ENCODE measurements around the gene DHRS2. TPM values are rescaled to one million over a fixed set of nuclear protein-coding genes. Genes with fewer than 3 reads are reported as not detected.

Gene DHRS2
- total RNA-seq, 4 donors from 2014 or later = 0.28 to 0.37 TPM; not detected in 2

- Histone ChIP-seq H3K36me3 (no peaks in the 10 kb centered on the region), H3K9me3 (no peaks in the 10 kb centered on the region), H3K27me3 (no peaks in the 10 kb centered on the region), H3K4me3 (no peak overlapping the region), H3K4me1 (no peaks in the 10 kb centered on the region), H3K27ac (no peak overlapping the region)
- intact Hi-C loops (cut with DNase I; ENCODE audit: low total_unique reads) = no loop called here
- TF ChIP-seq CTCF (IDR thresholded peaks at IDR 0.05) = no peak
- TF ChIP-seq POLR2A (IDR thresholded peaks at IDR 0.05) = no peak
- DNase-seq = no peak
Measured at GRCh38 chr14:23629204-23629603, 7.0 kb upstream of the DHRS2 start.

GRCh38 chr14:23629832-23630396, 6.2 kb upstream of the DHRS2 start:
- Histone ChIP-seq H3K4me1 (no peaks in the 10 kb centered on the region), H3K27me3 (no peaks in the 10 kb centered on the region), H3K36me3 (no peaks in the 10 kb centered on the region), H3K9me3 (no peaks in the 10 kb centered on the region), H3K27ac (no peak overlapping the region), H3K4me3 (no peak overlapping the region)
- DNase-seq = no peak
- intact Hi-C loops (cut with DNase I; ENCODE audit: low total_unique reads) = no loop called here
- no peak for TF ChIP-seq CTCF (IDR thresholded peaks at IDR 0.05)
- TF ChIP-seq POLR2A (IDR thresholded peaks at IDR 0.05) = no peak

- H3K27ac ChIP-seq = no peak overlapping the region
- TF ChIP-seq CTCF (IDR thresholded peaks at IDR 0.05) = no peak
- no peak for TF ChIP-seq POLR2A (IDR thresholded peaks at IDR 0.05)
- H3K4me3 ChIP-seq = no peak overlapping the region
- DNase-seq = no peak
- no peaks in the 10 kb centered on the region for H3K4me1 ChIP-seq
- no peaks in the 10 kb centered on the region for H3K9me3 ChIP-seq
- no peaks in the 10 kb centered on the region for H3K27me3 ChIP-seq
- H3K36me3 ChIP-seq = no peaks in the 10 kb centered on the region
- intact Hi-C loops (cut with DNase I; ENCODE audit: low total_unique reads) = no loop called here
Measured at GRCh38 chr14:23630687-23631086, 5.5 kb upstream of the DHRS2 start.

- H3K36me3 ChIP-seq = no peaks in the 10 kb centered on the region
- H3K27ac ChIP-seq = no peak overlapping the region
- H3K4me1 ChIP-seq = no peaks in the 10 kb centered on the region
- H3K4me3 ChIP-seq = no peak overlapping the region
- H3K9me3 ChIP-seq = no peaks in the 10 kb centered on the region
- DNase-seq = no peak
- TF ChIP-seq POLR2A (IDR thresholded peaks at IDR 0.05) (no peak), CTCF (IDR thresholded peaks at IDR 0.05) (no peak)
- intact Hi-C loops (cut with DNase I; ENCODE audit: low total_unique reads) = no loop called here
- no peaks in the 10 kb centered on the region for H3K27me3 ChIP-seq
Measured at GRCh38 chr14:23631234-23631633, 4.9 kb upstream of the DHRS2 start.

GRCh38 chr14:23631702-23632460, 4.3 kb upstream of the DHRS2 start:
- Histone ChIP-seq H3K27me3 (no peaks in the 10 kb centered on the region), H3K27ac (peak overlapping the region; percentile 23 to 34), H3K36me3 (no peaks in the 10 kb centered on the region), H3K4me1 (no peaks in the 10 kb centered on the region), H3K4me3 (no peak overlapping the region), H3K9me3 (no peaks in the 10 kb centered on the region)
- peak; percentile 71 to 79 for DNase-seq
- TF ChIP-seq POLR2A (IDR thresholded peaks at IDR 0.05) (no peak), CTCF (IDR thresholded peaks at IDR 0.05) (peak; percentile 84 to 91 (median 88))
- intact Hi-C loops (cut with DNase I; ENCODE audit: low total_unique reads) = no loop called here
